Heart left ventricle (tissue), 13 donors: Measurements from ENCODE around the gene PCDHGA1.

ENCODE experiments used
- CTCF ChIP-seq, 12 donors: fragments of 200-600 bp; sonication (generic) in 4 of 12; IDR thresholded peaks; one replicate each; pipeline versions ENCODE4 v1.5.0 to v1.8.0; 2018 to 2022; ENCODE audit warnings: antibody characterized with exemption in 12 of 12, mild to moderate bottlenecking in 5 of 12
- POLR2A ChIP-seq, 2 donors: fragments of 450-650 bp; IDR thresholded peaks; one replicate each; pipeline ENCODE4 v1.6.1; 2017; ENCODE audit warnings: antibody characterized with exemption in 2 of 2, mild to moderate bottlenecking in 2 of 2, moderate library complexity in 2 of 2
- donor health status: ischemic (EF 13 %, LVEDD 7.1; RV severe dilation, severe dysfunction).
- donor health status: DM: no; HTN: yes; CAD: no.
- donor health status: DM: no; HTN: no; CAD: no.
- donor health status: ischemic (EF 25% LVEDD 6.9; RV normal size, moderate dysfunction).
- donor health status: ischemic (EF 25% LVEDD 5.7; RV mildly dilated, moderate dysfunction).
- donor health status: ischemic (EF 35%, LVEDD 5.7; RV mildly dilated, moderate dysfunction).
- donor health status: nonischemic (EF 11% LVEDD 7.7; RV severe dilation, severe dysfunction).
- donor health status: DM: yes; HTN: yes; CAD: no.
- donor health status: PGD.
- donor health status: ischemic (EF 29% LVEDD 5.4; RV normal size, mild dysfunction).
- donor health status: nonischemic (EF 23%, LVEDD 6.1; RV moderate dilation, normal function).

DNA sequence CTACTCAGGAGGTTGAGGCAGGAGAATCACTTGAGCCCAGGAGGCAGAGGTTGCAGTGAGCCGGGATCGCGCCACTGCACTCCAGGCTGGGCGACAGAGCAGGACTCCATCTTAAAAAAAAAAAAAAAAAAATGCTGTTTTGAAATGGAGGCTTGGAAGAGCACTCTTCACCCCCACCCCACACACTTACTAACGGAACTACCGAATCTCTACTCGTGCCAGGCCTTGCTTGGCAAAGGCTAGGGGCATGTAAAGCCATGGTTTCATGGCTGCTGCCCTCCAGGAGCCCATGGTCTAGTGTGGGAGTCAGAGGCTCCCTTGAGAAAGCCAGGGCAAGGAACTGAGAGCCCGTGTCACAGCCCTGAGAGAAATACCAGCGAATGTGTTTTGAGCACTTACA, 179.8 kb downstream of the PCDHGA1 start:
- TF ChIP-seq CTCF (IDR thresholded peaks at IDR 0.05) = no peak
- TF ChIP-seq POLR2A (IDR thresholded peaks at IDR 0.05) = no peak
